ENCODE results near the gene SULT2B1. TPM values are rescaled to one million over a fixed set of nuclear protein-coding genes. Genes with fewer than 3 reads are reported as not detected.

Gene SULT2B1
- total RNA-seq, 1 donor from 2014 or later: 0.74 TPM

GRCh38 chr19:48618278-48618915 lies 66.4 kb downstream of the SULT2B1 start:
- peak in 1 of 2 experiments; percentile 47 for DNase-seq (ENCODE audit: low spot score in 2 of 2, unreplicated experiment in 2 of 2)
- peaks cover 43% of the 10 kb centered on the region for H3K4me1 Mint-ChIP-seq
- peak overlapping the region; percentile 99 for H3K27ac Mint-ChIP-seq
- no peaks in the 10 kb centered on the region for H3K9me3 Mint-ChIP-seq
- H3K4me3 Mint-ChIP-seq: peak overlapping the region; percentile 99
- H3K27me3 Mint-ChIP-seq (ENCODE audit: low read depth): no peaks in the 10 kb centered on the region
- peaks cover 5% of the 10 kb centered on the region for H3K36me3 Mint-ChIP-seq
- TF ChIP-seq, protein P1, sequence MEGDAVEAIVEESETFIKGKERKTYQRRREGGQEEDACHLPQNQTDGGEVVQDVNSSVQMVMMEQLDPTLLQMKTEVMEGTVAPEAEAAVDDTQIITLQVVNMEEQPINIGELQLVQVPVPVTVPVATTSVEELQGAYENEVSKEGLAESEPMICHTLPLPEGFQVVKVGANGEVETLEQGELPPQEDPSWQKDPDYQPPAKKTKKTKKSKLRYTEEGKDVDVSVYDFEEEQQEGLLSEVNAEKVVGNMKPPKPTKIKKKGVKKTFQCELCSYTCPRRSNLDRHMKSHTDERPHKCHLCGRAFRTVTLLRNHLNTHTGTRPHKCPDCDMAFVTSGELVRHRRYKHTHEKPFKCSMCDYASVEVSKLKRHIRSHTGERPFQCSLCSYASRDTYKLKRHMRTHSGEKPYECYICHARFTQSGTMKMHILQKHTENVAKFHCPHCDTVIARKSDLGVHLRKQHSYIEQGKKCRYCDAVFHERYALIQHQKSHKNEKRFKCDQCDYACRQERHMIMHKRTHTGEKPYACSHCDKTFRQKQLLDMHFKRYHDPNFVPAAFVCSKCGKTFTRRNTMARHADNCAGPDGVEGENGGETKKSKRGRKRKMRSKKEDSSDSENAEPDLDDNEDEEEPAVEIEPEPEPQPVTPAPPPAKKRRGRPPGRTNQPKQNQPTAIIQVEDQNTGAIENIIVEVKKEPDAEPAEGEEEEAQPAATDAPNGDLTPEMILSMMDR (IDR thresholded peaks at IDR 0.05; ENCODE audit: unreplicated experiment): no peak

DNA sequence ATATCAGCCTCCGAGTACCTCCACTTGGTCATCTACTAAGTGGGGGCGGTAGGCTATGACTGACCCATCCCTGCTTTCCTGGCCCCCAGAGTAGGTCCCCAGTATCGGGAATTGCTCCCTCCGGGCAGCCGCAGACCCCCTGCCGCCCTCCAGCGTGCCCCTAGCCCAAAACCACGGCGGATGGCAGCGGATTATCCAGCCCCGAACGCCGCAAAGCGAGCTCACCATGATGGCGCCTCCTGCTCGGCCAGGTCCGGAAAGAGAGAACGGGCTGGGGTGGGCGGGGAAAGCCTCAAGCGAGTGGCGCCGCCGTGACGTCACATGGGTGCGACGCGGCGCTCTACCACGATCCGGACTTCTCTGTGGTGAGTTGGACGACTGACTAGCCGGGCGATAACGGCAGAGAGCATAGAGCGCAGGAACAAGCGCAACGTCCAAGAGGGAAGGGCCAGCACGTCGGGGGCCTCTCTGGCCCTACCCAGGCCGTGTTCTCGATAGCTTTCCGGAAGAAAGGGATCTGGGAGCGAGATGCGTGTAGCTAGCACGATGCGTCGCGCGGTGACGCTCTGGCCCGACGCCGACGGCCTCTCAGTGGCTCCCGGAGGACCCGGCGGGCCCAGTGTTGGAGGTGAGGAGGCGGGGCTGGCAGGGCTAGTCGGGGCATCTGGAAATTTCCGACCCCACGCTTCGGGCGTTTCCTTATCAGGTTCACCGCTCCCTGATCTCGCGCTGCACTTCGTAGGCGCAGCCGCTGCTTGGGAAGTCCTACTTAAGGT lies 67.1 kb downstream of the SULT2B1 start, which contains the start of the genes RPL18 and SPHK2:
Gene RPL18, minus strand, starts transcription at position 263 of the 776 bp plus-strand sequence. Its CDS starts 35 bp downstream, at position 228.
Gene SPHK2, plus strand, starts transcription at position 591 of the 776 bp plus-strand sequence. CDS start 1,009 bp downstream, outside the sequence.
- TF ChIP-seq, protein P1 (IDR thresholded peaks at IDR 0.05; ENCODE audit: unreplicated experiment): no peak
- Mint-ChIP-seq H3K27me3 (ENCODE audit: low read depth) (no peaks in the 10 kb centered on the region), H3K4me3 (peak within 1 kb of the TSS; percentile 99), H3K4me1 (peaks cover 49% of the 10 kb centered on the region), H3K27ac (peak within 1 kb of the TSS; percentile 99), H3K9me3 (no peaks in the 10 kb centered on the region), H3K36me3 (peaks cover 5% of the 10 kb centered on the region)
- DNase-seq (ENCODE audit: low spot score in 2 of 2, unreplicated experiment in 2 of 2): peak; percentile 95 to 96

- H3K4me1 Mint-ChIP-seq: peaks cover 57% of the 10 kb centered on the region
- H3K4me3 Mint-ChIP-seq: peak overlapping the region; percentile 99
- H3K27me3 Mint-ChIP-seq (ENCODE audit: low read depth): no peaks in the 10 kb centered on the region
- H3K27ac Mint-ChIP-seq: peak overlapping the region; percentile 99
- peaks cover 5% of the 10 kb centered on the region for H3K36me3 Mint-ChIP-seq
- TF ChIP-seq, protein P1 (IDR thresholded peaks at IDR 0.05; ENCODE audit: unreplicated experiment): no peak
- no peaks in the 10 kb centered on the region for H3K9me3 Mint-ChIP-seq
- no peak for DNase-seq (ENCODE audit: low spot score in 2 of 2, unreplicated experiment in 2 of 2)
Observed at GRCh38 chr19:48619692-48620585, 68.0 kb downstream of the SULT2B1 start.

DNA sequence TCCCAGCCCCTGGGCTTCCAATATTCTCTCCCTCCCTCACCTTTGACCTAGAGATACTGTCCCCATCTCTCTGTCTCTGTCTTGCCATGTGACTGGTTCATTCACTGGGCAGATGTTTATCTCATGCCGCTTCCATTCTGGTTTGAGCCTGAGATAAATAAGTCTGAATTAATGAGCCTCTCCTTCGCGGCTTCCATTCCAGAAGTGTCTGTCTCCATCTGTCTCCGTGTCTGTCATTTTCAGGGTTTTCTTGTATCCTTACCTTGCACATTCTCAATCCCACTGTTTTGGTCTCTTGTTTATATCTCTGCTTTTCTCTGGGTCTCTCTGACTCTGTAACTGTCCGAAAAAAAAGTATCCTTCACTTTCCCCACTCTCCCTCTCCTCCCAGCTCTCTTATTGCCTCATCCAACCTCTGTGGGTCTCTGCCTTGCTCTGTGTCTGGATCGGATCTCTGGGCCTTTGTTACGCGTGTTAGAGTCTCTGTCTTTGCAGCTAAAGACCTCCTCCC lies 71.6 kb downstream of the SULT2B1 start:
- TF ChIP-seq, protein P1 (IDR thresholded peaks at IDR 0.05; ENCODE audit: unreplicated experiment): no peak
- no peaks in the 10 kb centered on the region for H3K27me3 Mint-ChIP-seq (ENCODE audit: low read depth)
- no peaks in the 10 kb centered on the region for H3K36me3 Mint-ChIP-seq
- peak overlapping the region; percentile 76 for H3K4me3 Mint-ChIP-seq
- DNase-seq (ENCODE audit: low spot score in 2 of 2, unreplicated experiment in 2 of 2): no peak
- peaks cover 36% of the 10 kb centered on the region for H3K4me1 Mint-ChIP-seq
- H3K9me3 Mint-ChIP-seq: no peaks in the 10 kb centered on the region
- peak overlapping the region; percentile 97 for H3K27ac Mint-ChIP-seq

DNA sequence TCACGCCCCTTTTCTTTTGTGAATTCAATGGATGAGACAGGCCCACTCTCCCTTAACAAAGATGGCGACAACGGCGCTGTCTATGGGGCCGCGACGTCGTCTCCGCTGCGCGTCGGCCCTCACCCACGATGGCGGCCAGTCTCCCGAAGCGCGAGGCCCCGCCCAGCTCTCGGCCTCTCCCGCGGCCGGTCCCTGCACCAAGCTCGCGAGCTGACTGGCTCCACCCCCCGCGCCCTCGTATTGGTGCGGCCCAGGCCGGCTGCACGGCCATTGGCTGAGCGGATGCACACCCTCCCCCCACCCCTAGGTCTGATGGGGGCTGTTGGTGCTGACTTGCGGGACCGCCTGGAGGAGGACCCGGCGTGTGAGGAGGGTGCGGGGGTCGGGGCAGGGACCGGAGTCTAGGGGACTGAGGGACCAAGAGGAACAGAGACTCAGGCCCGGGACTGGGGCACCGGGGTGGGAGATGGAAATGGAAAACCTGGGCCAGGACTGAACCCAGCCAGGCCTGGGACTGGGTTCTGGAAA lies 72.2 kb downstream of the SULT2B1 start:
- H3K36me3 Mint-ChIP-seq: no peaks in the 10 kb centered on the region
- peaks cover 35% of the 10 kb centered on the region for H3K4me1 Mint-ChIP-seq
- H3K4me3 Mint-ChIP-seq: peak overlapping the region; percentile 76
- peak; percentile 96 to 98 for DNase-seq (ENCODE audit: low spot score in 2 of 2, unreplicated experiment in 2 of 2)
- TF ChIP-seq, protein P1 (IDR thresholded peaks at IDR 0.05; ENCODE audit: unreplicated experiment): no peak
- no peaks in the 10 kb centered on the region for H3K9me3 Mint-ChIP-seq
- H3K27ac Mint-ChIP-seq: peak overlapping the region; percentile 97
- H3K27me3 Mint-ChIP-seq (ENCODE audit: low read depth): no peaks in the 10 kb centered on the region
